SK-N-SH treated with all-trans-retinoic acid at 6 μM for 48 hours (cell line): ENCODE measurements around the gene DEDD.

Experiments
- ATAC-seq: fragments of 200-7000 bp; cut with Tn5 transposase; 3 replicates; pipeline ENCODE4 v1.9.1; 2020; ENCODE audit warnings: mild to moderate bottlenecking, moderate library complexity
- ARNTL ChIP-seq: fragments of 450-650 bp; formaldehyde crosslinking; IDR thresholded peaks from 2 replicates; pipeline ENCODE4 v1.5.0; 2020; ENCODE audit warnings: low read depth, mild to moderate bottlenecking, moderate library complexity, borderline replicate concordance
- BACH2 ChIP-seq: fragments of 250-450 bp; sonication (Bioruptor Pico); IDR thresholded peaks from 2 replicates; pipeline ENCODE4 v1.9.0; 2021; ENCODE audit warnings: mild to moderate bottlenecking, borderline replicate concordance
- CREB5 ChIP-seq: fragments of 250-450 bp; sonication (Bioruptor Pico); IDR thresholded peaks from 2 replicates; pipeline ENCODE4 v1.5.1; 2020; ENCODE audit warnings: low read depth, mild to moderate bottlenecking, moderate library complexity
- CSDC2 ChIP-seq: fragments of 250-450 bp; sonication (Bioruptor Pico); IDR thresholded peaks from 2 replicates; pipeline ENCODE4 v1.5.0; 2020; ENCODE audit warnings: mild to moderate bottlenecking, moderate library complexity
- CSRNP3 ChIP-seq: fragments of 250-450 bp; sonication (Bioruptor Pico); IDR thresholded peaks from 2 replicates; pipeline ENCODE4 v1.5.1; 2021; ENCODE audit warnings: mild to moderate bottlenecking, moderate library complexity
- ESRRG ChIP-seq: fragments of 250-450 bp; sonication (Bioruptor Pico); IDR thresholded peaks from 2 replicates; pipeline ENCODE4 v1.6.1; 2021; ENCODE audit warnings: mild to moderate bottlenecking
- GLIS3 ChIP-seq: fragments of 250-450 bp; sonication (Bioruptor Pico); IDR thresholded peaks from 2 replicates; pipeline ENCODE4 v1.5.0; 2020; ENCODE audit warnings: mild to moderate bottlenecking, moderate library complexity
- ISL1 ChIP-seq: fragments of 250-450 bp; sonication (Bioruptor Pico); IDR thresholded peaks from 2 replicates; pipeline ENCODE4 v2.1.2; 2022; ENCODE audit warnings: mild to moderate bottlenecking, moderate library complexity
- PPARA ChIP-seq: fragments of 250-450 bp; sonication (Bioruptor Pico); IDR thresholded peaks from 2 replicates; pipeline ENCODE4 v1.5.0; 2020; ENCODE audit warnings: mild to moderate bottlenecking, borderline replicate concordance
- SNAI2 ChIP-seq: fragments of 250-450 bp; sonication (Bioruptor Pico); IDR thresholded peaks from 2 replicates; pipeline ENCODE4 v1.5.0; 2020; ENCODE audit warnings: mild to moderate bottlenecking, moderate library complexity
- TCF4 ChIP-seq: fragments of 250-450 bp; sonication (Bioruptor Pico); IDR thresholded peaks from 2 replicates; pipeline ENCODE4 v1.8.0; 2021; ENCODE audit warnings: mild to moderate bottlenecking, moderate library complexity, borderline replicate concordance
- TOX ChIP-seq: fragments of 250-450 bp; sonication (Bioruptor Pico); IDR thresholded peaks from 2 replicates; pipeline ENCODE4 v1.8.0; 2021; ENCODE audit warnings: mild to moderate bottlenecking, moderate library complexity, borderline replicate concordance
- TSHZ2 ChIP-seq: fragments of 250-450 bp; sonication (Bioruptor Pico); IDR thresholded peaks from 2 replicates; pipeline ENCODE4 v1.5.0; 2020; ENCODE audit warnings: mild to moderate bottlenecking, moderate library complexity
- ZC3H10 ChIP-seq: fragments of 250-450 bp; sonication (Bioruptor Pico); IDR thresholded peaks from 2 replicates; pipeline ENCODE4 v1.5.1; 2021; ENCODE audit warnings: mild to moderate bottlenecking, moderate library complexity
- ZFP3 ChIP-seq: fragments of 250-450 bp; sonication (Bioruptor Pico); IDR thresholded peaks from 2 replicates; pipeline ENCODE4 v1.5.0; 2020; ENCODE audit warnings: mild to moderate bottlenecking, moderate library complexity
- ZFP30 ChIP-seq: fragments of 450-650 bp; formaldehyde crosslinking; IDR thresholded peaks from 2 replicates; pipeline ENCODE4 v1.5.0; 2022; ENCODE audit warnings: mild to moderate bottlenecking, moderate library complexity
- ZNF565 ChIP-seq: fragments of 450-650 bp; formaldehyde crosslinking; conservative IDR thresholded peaks from 2 replicates; pipeline ENCODE4 v1.5.0; 2020; ENCODE audit warnings: low read depth, mild to moderate bottlenecking, moderate library complexity
- ZNF70 ChIP-seq: fragments of 450-650 bp; formaldehyde crosslinking; IDR thresholded peaks from 2 replicates; pipeline ENCODE4 v1.5.0; 2020; ENCODE audit warnings: mild to moderate bottlenecking, moderate library complexity
- ZNF8 ChIP-seq: fragments of 450-650 bp; formaldehyde crosslinking; IDR thresholded peaks from 2 replicates; pipeline ENCODE4 v1.5.0; 2020; ENCODE audit warnings: mild to moderate bottlenecking, moderate library complexity
- TF ChIP-seq, protein P1 (sequence below): fragments of 250-450 bp; sonication (Bioruptor Pico); IDR thresholded peaks from 2 replicates; pipeline ENCODE4 v1.8.0; 2021; ENCODE audit warnings: low read depth, mild to moderate bottlenecking, moderate library complexity, borderline replicate concordance
- TF ChIP-seq, protein P2 (sequence below): fragments of 250-450 bp; sonication (Bioruptor Pico); IDR thresholded peaks from 2 replicates; pipeline ENCODE4 v1.8.0; 2020; ENCODE audit warnings: mild to moderate bottlenecking, moderate library complexity, borderline replicate concordance

Gene DEDD

GRCh38 chr1:161175771-161176453 lies 43.4 kb upstream of the DEDD start:
- ATAC-seq: no peak
- TF ChIP-seq TSHZ2 (no peak), ARNTL (CRISPR knock-in tag) (no peak), CSRNP3 (CRISPR knock-in tag) (no peak), ESRRG (CRISPR knock-in tag) (no peak), BACH2 (no peak), SNAI2 (CRISPR knock-in tag) (no peak), PPARA (CRISPR knock-in tag) (no peak), ISL1 (CRISPR knock-in tag) (no peak), ZNF70 (no peak), GLIS3 (CRISPR knock-in tag) (no peak), ZFP30 (CRISPR knock-in tag) (no peak), ZNF8 (no peak), ZNF565 (CRISPR knock-in tag) (no peak), CSDC2 (no peak), CREB5 (CRISPR knock-in tag) (no peak), TCF4 (CRISPR knock-in tag) (no peak)
- TF ChIP-seq, protein P1, sequence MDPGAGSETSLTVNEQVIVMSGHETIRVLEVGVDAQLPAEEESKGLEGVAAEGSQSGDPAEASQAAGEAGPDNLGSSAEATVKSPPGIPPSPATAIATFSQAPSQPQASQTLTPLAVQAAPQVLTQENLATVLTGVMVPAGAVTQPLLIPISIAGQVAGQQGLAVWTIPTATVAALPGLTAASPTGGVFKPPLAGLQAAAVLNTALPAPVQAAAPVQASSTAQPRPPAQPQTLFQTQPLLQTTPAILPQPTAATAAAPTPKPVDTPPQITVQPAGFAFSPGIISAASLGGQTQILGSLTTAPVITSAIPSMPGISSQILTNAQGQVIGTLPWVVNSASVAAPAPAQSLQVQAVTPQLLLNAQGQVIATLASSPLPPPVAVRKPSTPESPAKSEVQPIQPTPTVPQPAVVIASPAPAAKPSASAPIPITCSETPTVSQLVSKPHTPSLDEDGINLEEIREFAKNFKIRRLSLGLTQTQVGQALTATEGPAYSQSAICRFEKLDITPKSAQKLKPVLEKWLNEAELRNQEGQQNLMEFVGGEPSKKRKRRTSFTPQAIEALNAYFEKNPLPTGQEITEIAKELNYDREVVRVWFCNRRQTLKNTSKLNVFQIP: no peak
- TF ChIP-seq, protein P2, sequence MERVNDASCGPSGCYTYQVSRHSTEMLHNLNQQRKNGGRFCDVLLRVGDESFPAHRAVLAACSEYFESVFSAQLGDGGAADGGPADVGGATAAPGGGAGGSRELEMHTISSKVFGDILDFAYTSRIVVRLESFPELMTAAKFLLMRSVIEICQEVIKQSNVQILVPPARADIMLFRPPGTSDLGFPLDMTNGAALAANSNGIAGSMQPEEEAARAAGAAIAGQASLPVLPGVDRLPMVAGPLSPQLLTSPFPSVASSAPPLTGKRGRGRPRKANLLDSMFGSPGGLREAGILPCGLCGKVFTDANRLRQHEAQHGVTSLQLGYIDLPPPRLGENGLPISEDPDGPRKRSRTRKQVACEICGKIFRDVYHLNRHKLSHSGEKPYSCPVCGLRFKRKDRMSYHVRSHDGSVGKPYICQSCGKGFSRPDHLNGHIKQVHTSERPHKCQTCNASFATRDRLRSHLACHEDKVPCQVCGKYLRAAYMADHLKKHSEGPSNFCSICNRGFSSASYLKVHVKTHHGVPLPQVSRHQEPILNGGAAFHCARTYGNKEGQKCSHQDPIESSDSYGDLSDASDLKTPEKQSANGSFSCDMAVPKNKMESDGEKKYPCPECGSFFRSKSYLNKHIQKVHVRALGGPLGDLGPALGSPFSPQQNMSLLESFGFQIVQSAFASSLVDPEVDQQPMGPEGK (CRISPR knock-in tag): no peak

GRCh38 chr1:161174911-161175310 lies 42.4 kb upstream of the DEDD start:
- no peak for ATAC-seq
- TF ChIP-seq PPARA (CRISPR knock-in tag) (no peak), ESRRG (CRISPR knock-in tag) (no peak), TOX (CRISPR knock-in tag) (no peak), CSDC2 (no peak), CSRNP3 (CRISPR knock-in tag) (no peak), ZC3H10 (CRISPR knock-in tag) (no peak), TCF4 (CRISPR knock-in tag) (no peak), ZFP3 (CRISPR knock-in tag) (no peak), ARNTL (CRISPR knock-in tag) (no peak)
- TF ChIP-seq, protein P1: no peak
